Loucy (cell line): ENCODE measurements around the gene TBX1.

Experiments
- EZH2phosphoT487 ChIP-seq: fragments of 200-600 bp; IDR thresholded peaks from 2 replicates; pipeline ENCODE4 v1.6.1; 2018; ENCODE audit warnings: antibody characterized with exemption, mild to moderate bottlenecking, moderate library complexity, borderline replicate concordance
- TF ChIP-seq, protein P1 (sequence below): fragments of 200-600 bp; sonication (generic); conservative IDR thresholded peaks from 2 replicates; pipeline ENCODE4 v1.5.1; 2014; ENCODE audit warnings: mild to moderate bottlenecking, antibody characterized with exemption, low read length

DNA sequence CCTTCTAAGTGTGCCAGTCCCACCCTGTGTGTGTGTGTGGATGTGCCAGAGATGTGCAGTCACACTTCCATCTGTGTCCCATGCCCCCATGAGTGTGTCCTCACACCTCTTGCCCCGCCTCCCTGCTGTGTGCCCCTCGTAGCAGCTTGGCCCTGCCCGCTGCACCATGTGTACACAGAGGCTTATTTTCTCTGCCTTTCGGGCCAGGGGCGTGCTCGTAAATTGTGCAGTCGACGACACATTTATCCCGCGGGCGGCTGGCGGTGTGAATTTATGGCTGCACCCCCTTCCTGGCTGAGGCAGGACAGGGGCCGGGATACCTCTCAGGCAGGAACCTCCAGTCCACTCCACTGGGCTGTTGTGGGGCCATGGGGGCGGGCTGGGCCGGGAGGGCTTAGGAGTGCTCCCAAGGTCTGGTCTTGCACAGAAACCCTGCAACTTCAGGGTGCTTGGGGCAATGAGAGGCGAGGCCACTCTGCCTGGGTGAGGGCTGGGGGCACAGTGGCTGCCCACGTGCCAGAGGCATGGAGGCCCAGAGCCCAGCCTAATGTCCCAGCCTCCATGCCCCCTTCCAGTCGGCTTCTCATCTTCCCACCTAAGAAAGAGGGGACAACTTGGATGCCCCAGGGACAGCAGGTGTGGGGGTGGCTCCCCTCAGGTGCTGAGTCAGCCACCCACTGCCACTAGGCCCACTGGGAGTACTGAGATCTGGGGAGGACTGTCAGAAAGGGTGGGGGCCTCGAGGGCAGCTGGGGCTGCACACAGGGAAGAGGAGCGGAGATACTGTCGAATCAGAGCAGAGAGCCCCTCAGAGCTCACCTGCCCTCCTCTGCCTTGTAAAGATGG, 24.7 kb upstream of the TBX1 start:
- TF ChIP-seq, protein P1, sequence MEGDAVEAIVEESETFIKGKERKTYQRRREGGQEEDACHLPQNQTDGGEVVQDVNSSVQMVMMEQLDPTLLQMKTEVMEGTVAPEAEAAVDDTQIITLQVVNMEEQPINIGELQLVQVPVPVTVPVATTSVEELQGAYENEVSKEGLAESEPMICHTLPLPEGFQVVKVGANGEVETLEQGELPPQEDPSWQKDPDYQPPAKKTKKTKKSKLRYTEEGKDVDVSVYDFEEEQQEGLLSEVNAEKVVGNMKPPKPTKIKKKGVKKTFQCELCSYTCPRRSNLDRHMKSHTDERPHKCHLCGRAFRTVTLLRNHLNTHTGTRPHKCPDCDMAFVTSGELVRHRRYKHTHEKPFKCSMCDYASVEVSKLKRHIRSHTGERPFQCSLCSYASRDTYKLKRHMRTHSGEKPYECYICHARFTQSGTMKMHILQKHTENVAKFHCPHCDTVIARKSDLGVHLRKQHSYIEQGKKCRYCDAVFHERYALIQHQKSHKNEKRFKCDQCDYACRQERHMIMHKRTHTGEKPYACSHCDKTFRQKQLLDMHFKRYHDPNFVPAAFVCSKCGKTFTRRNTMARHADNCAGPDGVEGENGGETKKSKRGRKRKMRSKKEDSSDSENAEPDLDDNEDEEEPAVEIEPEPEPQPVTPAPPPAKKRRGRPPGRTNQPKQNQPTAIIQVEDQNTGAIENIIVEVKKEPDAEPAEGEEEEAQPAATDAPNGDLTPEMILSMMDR = no peak
- no peak for TF ChIP-seq EZH2phosphoT487
